Raji (cell line): ENCODE measurements around the gene NUDT2.

ENCODE experiments used
- POLR2A ChIP-seq: IDR thresholded peaks from 2 replicates; pipeline ENCODE4 v1.6.1; 2011; ENCODE audit warnings: low read depth, low read length, control low read depth; ENCODE audit not compliant: insufficient read depth

The NUDT2 gene

DNA sequence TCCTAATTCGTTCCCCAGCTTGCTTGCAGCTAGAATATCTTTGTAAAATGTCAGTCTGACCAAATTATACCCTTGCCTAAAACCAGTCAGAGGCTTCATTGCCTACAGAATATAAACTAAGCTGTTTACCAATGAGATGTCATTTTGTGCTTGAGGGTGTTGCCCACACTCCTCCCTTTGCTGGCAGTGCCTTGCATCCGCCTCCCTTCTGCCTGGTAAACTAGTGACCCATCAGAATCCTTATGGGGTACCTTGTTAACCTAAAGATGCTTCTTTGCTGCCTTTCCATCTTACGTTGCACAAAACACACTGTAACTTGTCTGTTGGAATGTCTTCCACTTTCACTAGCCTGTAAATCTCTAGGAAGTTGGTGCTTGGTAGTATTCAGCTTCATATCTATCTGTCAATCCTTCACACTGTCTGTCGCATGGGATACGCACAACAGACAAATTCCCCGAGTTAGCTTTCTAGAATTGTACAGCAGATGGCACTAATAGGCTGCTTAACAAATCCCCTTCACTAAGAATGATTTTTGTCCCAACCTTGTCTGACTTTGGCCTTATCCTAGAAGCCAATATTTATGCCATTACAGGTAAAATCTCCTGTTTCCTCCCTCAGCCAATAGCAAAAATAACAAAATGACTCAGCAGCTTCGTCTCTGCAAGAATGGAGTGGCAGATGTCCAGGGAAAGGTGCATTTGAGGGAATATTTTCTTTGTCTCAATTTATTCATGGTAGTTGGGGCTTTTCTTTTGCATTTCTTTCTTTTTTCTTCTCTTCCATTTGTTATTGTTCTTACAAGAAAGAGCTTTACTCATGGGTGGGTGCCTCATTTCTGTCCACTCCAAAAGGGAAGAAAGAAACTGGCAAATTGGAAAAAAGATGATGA is 3.0 kb downstream of the NUDT2 start:
- no peak for TF ChIP-seq POLR2A

DNA sequence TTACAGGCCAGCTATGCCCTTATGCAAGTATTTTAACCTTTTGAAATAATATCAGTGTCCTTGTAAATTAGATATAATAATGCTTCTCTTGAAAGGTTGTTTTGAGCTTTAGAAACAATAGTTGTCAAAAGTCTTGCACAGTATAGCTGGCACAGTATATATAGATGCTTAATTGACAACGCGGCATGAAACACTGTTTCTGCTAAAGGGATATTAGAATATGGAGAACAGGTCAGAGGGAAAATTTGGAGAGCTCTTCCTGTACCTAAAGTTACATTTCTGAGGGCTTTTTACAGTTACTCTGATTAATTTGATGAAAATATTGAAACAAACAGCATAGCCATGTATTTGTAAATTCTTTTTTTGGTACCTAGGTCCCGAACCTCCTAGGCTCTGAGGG is 4.5 kb downstream of the NUDT2 start:
- no peak for TF ChIP-seq POLR2A

DNA sequence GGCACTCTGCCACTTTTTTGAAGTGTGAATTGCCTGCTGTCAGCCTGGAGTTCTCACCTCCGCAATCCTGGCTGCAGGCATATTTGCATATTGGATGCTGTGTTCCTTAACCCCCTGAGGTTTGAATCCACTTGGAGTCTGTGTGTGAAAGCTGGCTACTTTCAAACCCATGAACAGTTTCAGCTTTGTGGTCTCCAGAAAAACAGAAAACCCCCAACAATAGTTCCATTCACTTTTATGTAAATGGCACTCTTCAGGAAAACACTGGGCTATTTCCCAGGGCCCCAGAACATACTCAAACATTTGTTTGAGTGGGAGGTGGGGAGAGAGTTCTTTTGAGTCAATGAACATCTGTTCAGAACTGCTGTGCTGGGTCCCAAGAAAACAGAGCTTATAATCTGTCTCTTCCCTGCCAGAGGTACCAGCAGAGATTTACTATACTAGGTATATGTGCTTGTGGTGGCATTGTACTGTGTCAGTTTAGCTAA is 5.0 kb downstream of the NUDT2 start:
- TF ChIP-seq POLR2A = no peak

DNA sequence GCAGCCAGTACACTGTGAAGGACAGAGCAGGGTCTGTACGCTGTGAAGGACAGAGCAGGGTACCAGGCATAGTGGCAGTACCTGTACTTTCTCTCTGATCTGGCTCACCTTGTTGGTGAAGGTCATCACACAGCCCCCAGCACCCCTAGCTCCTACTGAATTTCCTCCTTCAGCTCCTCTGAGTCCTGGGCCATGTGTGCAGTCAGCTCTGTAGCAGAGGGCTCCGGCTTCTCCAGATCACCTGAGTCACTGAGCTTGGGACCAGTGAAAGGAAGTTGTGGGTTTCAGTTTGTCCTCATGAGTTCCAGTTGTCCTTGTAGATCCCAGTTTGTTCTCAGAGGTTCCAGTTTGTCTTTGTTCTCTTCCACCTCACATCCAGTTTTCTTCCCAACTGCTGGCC is 5.5 kb downstream of the NUDT2 start:
- TF ChIP-seq POLR2A = no peak

DNA sequence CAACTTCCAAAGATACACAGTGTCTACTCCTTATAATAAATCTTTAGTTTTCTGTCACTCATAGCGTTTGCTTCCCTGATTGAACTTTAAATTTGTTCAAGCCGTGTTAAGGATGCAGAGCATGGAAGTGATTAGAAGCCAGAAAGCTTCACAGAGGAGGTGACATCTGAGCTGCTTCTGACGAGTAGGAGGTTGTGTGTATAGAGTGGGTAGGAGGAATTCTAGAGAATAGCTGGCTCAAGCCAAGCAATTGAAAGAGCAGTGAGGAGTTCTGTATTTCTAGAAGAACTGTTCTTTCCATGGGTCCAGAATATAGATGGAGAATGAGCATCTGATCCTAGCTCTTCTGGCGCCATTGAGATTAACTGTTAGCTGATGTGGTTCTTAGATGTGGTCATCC is 6.0 kb downstream of the NUDT2 start:
- TF ChIP-seq POLR2A = no peak

DNA sequence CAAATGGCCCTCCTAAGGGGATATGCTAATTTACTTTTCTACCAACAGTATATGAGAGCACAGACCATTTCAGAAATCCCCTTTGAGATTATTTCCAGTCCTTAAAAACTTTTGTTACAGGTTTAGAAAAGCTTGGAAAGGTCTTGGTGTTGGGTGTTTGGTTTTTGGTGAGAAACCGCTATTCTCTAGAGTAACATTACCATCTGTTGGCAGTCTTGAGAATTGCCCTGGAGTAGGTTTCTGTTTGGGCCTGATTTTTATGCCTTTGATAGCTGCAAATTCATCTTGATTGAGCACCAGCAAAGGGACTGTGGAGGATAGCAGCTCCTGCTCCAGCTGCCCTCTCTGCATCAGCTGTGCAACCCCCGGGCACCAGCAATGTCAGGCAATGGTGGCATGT is 8.0 kb downstream of the NUDT2 start:
- TF ChIP-seq POLR2A = no peak

DNA sequence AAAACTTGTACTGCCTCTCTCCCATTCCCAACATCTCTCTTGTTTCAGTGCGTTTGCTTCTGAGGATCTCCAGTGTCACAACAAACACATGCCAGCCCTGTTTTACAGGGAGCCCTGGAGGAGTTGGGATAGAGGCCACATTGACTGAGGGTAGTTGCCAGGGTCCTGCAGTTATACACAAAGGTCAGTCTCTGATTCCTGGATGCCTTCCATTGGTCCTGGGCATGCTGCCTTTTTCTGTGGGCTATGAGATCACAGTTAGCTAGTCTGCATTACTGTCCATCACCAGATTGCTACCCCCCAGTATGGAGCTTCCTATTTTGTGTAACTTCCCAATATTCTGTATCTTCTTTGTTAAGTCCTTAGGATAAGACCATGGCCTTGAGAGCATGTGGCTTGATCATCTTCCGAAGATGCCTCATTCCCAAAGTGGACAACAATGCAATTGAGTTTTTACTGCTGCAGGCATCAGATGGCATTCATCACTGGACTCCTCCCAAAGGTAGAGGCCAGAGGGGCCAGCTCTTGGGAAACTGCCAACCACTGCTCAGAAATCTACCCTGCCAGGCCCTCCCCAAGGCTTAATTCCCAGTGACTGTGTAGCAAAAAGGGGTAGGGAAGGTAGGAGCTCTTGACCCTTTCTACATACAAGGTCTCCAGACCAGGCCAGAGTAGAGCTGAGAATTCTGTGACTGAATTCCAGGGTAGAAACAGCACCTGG is 9.5 kb downstream of the NUDT2 start:
- no peak for TF ChIP-seq POLR2A

DNA sequence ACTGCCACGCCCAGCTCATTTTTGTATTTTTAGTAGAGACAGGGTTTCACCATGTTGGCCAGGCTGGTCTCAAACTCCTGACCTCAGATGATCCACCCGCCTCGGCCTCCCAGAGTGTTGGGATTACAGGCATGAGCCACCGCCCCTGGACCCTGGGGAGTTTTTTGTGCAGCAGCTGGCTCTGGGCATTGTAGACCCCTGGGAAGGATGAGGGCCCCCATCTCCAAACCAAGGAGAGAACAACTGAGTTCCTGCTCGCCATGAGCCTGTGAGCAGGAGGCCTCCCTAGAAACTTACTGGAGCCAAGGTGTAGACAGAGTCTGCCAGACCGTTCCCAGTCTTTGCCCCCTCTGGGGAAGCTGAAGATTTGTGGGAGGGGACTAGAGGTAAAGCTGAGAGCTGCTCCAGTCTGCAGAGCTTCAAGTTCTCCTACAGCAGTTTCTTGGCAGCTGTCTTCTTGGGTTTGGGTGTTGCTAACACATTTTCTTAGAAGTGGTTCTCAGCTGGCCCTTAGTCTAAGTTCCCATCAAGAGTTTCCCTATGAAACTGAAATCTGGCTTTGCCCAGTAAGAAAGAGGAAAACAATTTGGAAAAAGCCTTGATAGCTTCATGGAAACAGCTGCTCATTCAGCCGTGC is 12.4 kb downstream of the NUDT2 start:
- TF ChIP-seq POLR2A = no peak

DNA sequence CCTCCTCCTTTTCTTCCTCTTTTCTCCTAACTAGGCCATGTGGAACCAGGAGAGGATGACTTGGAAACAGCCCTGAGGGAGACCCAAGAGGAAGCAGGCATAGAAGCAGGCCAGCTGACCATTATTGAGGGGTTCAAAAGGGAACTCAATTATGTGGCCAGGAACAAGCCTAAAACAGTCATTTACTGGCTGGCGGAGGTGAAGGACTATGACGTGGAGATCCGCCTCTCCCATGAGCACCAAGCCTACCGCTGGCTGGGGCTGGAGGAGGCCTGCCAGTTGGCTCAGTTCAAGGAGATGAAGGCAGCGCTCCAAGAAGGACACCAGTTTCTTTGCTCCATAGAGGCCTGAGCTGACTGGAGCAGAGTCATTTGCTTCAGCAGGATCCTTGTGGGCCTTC is 13.7 kb downstream of the NUDT2 start:
- TF ChIP-seq POLR2A = no peak

DNA sequence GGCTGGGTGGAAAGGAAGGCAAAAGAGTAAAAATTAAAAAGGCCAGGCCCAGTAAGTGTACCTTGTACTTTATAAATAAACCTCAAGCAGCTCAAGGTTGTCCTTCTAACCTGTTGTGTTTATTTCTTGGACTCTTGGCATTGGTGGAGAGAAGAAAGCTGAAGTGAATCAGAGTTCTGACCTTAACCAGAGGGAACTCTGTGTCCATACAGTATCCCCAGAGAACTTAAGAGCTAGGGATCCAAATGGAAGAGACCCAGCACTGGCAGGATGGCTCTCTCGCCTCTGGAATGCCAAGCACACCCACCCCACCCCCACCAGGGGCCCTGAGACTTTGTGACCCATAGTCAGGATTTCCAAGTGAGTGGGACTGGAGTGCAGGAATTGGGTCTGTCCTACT is 14.2 kb downstream of the NUDT2 start:
- TF ChIP-seq POLR2A = no peak

DNA sequence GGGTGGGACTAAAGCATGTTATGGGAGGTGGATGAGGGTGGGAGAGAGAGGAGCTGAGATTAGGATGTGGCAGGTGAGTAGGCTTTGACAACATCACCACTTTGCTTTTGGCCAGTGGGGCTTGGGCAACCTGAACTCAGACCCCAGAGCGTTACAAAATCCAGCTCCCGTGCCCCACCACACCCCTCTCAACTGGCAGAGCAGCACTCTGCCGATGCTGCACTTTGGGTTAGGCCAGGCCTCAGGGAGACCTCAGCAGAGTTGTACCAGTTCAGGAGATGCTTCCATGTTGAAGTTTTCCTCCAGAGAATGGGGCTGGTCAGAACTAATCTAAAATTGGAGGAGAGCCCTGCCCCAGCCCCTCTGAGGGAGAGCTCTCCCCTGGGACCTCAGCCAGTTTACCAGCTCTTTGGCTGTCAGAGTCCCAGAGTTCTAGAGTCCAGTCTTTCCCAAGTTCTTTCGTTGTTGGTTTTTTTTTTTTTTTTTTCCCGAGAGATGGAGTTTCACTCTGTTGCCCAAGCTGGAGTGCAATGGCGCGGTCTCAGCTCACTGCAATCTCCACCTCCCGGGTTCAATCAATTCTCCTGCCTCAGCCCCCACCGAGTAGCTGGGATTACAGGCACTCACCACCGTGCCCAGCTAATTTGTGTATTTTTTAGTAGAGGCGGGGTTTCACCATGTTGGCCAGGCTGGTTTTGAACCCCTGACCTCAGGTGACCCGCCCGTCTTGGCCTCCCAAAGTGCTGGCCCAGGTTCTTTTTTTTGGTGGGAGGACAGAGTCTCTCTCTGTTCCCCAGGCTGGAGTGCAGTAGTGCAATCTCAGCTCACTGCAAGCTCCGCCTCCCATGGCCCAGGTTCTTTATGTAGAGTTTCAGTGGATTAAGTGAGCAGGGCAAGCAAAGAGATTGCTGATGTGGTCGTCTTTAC is 17.8 kb downstream of the NUDT2 start:
- no peak for TF ChIP-seq POLR2A

DNA sequence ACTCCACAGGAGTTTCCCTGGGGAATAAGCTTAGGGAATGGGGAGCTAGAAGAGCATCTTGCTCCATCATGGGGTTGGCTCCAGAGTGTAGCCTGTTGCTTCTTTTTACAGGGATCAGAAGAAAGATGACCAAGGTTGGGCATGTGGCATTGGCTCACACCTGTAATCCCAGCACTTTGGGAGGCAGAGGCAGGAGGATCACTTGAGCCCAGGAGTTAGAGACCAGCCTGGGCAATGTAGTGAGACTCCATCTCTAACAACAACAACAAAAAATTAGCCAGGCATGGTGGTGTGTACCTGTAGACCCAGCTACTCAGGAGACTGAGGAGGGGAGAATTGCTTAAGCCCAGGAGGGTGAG is 18.4 kb downstream of the NUDT2 start:
- no peak for TF ChIP-seq POLR2A

DNA sequence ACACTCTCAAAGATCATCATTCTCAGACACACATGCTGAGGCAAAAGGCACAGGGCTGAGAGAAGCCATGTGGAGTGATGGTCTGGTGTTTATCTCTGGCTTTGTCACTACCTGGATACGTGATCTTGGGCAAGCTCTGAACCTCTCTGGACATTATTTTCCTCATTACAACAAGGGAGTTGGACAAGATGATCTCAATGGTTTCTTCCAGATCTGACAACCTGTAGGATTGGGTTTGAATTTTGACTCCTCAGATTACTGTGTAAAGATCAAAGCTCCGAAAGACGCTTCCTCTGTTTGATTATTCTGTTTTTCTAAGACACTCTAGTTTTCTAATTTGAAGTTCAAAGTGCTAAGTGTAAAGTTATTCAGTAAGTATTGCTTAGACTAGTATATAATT is 20.0 kb downstream of the NUDT2 start:
- no peak for TF ChIP-seq POLR2A

DNA sequence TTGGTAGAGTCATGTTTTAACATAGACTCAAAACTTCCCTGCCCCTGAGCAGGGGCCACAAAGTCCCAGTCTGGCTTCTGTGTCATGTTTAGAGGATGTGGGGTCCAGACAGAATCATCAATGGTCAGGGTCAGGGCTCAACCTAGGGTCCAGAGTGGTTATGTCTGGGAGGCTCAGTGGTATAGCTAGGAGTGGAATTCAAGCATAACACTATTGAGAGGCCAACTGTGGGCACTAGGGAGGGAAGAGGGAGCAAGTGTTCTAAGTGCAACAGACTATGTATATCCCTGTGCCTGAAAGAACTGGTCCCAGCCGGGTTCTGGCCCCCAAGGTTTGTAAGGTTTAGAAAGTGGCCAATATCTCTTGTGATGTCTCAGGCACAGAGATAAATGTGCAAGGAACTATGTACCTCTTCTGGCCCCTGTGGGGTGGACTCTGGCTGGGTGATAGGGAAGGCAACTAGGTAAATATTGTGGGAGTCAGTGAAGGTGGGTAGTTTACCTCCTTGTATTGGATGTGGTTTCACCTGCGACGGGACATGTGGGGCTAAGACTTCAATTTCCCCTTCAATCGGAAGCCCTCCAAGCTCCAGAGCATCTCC is 33.3 kb downstream of the NUDT2 start:
- no peak for TF ChIP-seq POLR2A
